ENCODE measurements around the gene ARR3.

- TF ChIP-seq CTCF (conservative IDR thresholded peaks at IDR 0.05; ENCODE audit: low read depth, low read length) (no peak), EZH2 (IDR thresholded peaks at IDR 0.05; ENCODE audit: borderline replicate concordance, low read depth, low read length, poor library complexity, severe bottlenecking) (no peak)
These were observed 33.8 kb upstream of the ARR3 start, which contains the start of gene AWAT1 for GRCh38 chrX:70234355-70234754.

Measured in A673 (cell line).